SK-N-MC (cell line): Measurements from ENCODE around the gene GALNT7.

Source experiments
- EZH2 ChIP-seq: fragments of 200-600 bp; sonication (generic); IDR thresholded peaks from one replicate; pipeline ENCODE4 v1.6.1; 2017; ENCODE audit warnings: antibody characterized with exemption
- FOXP2 ChIP-seq: optimal IDR thresholded peaks from 2 replicates; pipeline ENCODE3; 2011; ENCODE audit warnings: mild to moderate bottlenecking, moderate library complexity; ENCODE audit not compliant: insufficient read depth; ENCODE audit errors: extremely low read length, control extremely low read depth
- POLR2AphosphoS5 ChIP-seq: IDR thresholded peaks from 2 replicates; pipeline ENCODE4 v1.6.1; 2012; ENCODE audit warnings: mild to moderate bottlenecking, low read depth, low read length, borderline replicate concordance

- no peak for TF ChIP-seq POLR2AphosphoS5
- no peak for TF ChIP-seq EZH2
- TF ChIP-seq FOXP2, result no peak
These were observed 95.6 kb downstream of the GALNT7 start for GRCh38 chr4:173264245-173264644.
